RWPE2 (cell line): ENCODE data around the gene MREG.
"Not testable (repeated sequence)": the region's sequence is repeated elsewhere in the genome, so short reads cannot be mapped to it uniquely, and the experiment has no call there.

Experiments
- ATAC-seq: fragments of 200-7000 bp; cut with Tn5 transposase; 3 replicates; pipeline ENCODE4 v1.9.1; 2021; ENCODE audit warnings: low read depth
- DNase-seq: peaks from one replicate; pipeline ENCODE4 v3.0.0-alpha.2; 2020; ENCODE audit warnings: low spot score
- H3K27ac ChIP-seq: fragments of 450-650 bp; 2 replicates; pipeline ENCODE4 v1.5.1; 2017; ENCODE audit warnings: mild to moderate bottlenecking; ENCODE audit not compliant: poor library complexity, severe bottlenecking
- H3K27me3 ChIP-seq: fragments of 250-450 bp; sonication (Bioruptor Pico); 2 replicates; pipeline ENCODE4 v1.5.1; 2021; ENCODE audit warnings: mild to moderate bottlenecking, moderate library complexity; ENCODE audit not compliant: insufficient read depth, poor library complexity, severe bottlenecking
- H3K36me3 ChIP-seq: fragments of 250-450 bp; sonication (Bioruptor Pico); 2 replicates; pipeline ENCODE4 v1.5.1; 2020; ENCODE audit warnings: low read depth, mild to moderate bottlenecking, moderate library complexity
- H3K4me1 ChIP-seq: fragments of 250-450 bp; sonication (Bioruptor Pico); 2 replicates; pipeline ENCODE4 v1.5.1; 2021; ENCODE audit warnings: mild to moderate bottlenecking, moderate library complexity; ENCODE audit not compliant: insufficient read depth, poor library complexity, severe bottlenecking
- H3K4me3 ChIP-seq: fragments of 250-450 bp; sonication (Bioruptor Pico); 2 replicates; pipeline ENCODE4 v1.5.1; 2021; ENCODE audit warnings: mild to moderate bottlenecking, moderate library complexity; ENCODE audit not compliant: severe bottlenecking
- H3K9me3 ChIP-seq: fragments of 250-450 bp; sonication (Bioruptor Pico); 2 replicates; pipeline ENCODE4 v1.5.1; 2021; ENCODE audit warnings: mild to moderate bottlenecking, moderate library complexity; ENCODE audit not compliant: severe bottlenecking
- TF ChIP-seq, protein P1 (sequence below): fragments of 450-650 bp; IDR thresholded peaks from one replicate; pipeline ENCODE4 v1.5.1; 2017; ENCODE audit warnings: mild to moderate bottlenecking, moderate library complexity; ENCODE audit not compliant: poor library complexity, severe bottlenecking

The MREG gene

GRCh38 chr2:215930505-215931253, 82.7 kb downstream of the MREG start:
- no peaks in the 10 kb centered on the region for H3K9me3 ChIP-seq
- peak overlapping the region; percentile 47 for H3K27ac ChIP-seq
- H3K27me3 ChIP-seq: no peaks in the 10 kb centered on the region
- no peak overlapping the region for H3K4me3 ChIP-seq
- DNase-seq (no peak), ATAC-seq (peak; percentile 45)
- peaks cover 15% of the 10 kb centered on the region for H3K4me1 ChIP-seq
- no peaks in the 10 kb centered on the region for H3K36me3 ChIP-seq
- TF ChIP-seq, protein P1, sequence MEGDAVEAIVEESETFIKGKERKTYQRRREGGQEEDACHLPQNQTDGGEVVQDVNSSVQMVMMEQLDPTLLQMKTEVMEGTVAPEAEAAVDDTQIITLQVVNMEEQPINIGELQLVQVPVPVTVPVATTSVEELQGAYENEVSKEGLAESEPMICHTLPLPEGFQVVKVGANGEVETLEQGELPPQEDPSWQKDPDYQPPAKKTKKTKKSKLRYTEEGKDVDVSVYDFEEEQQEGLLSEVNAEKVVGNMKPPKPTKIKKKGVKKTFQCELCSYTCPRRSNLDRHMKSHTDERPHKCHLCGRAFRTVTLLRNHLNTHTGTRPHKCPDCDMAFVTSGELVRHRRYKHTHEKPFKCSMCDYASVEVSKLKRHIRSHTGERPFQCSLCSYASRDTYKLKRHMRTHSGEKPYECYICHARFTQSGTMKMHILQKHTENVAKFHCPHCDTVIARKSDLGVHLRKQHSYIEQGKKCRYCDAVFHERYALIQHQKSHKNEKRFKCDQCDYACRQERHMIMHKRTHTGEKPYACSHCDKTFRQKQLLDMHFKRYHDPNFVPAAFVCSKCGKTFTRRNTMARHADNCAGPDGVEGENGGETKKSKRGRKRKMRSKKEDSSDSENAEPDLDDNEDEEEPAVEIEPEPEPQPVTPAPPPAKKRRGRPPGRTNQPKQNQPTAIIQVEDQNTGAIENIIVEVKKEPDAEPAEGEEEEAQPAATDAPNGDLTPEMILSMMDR: no peak

DNA sequence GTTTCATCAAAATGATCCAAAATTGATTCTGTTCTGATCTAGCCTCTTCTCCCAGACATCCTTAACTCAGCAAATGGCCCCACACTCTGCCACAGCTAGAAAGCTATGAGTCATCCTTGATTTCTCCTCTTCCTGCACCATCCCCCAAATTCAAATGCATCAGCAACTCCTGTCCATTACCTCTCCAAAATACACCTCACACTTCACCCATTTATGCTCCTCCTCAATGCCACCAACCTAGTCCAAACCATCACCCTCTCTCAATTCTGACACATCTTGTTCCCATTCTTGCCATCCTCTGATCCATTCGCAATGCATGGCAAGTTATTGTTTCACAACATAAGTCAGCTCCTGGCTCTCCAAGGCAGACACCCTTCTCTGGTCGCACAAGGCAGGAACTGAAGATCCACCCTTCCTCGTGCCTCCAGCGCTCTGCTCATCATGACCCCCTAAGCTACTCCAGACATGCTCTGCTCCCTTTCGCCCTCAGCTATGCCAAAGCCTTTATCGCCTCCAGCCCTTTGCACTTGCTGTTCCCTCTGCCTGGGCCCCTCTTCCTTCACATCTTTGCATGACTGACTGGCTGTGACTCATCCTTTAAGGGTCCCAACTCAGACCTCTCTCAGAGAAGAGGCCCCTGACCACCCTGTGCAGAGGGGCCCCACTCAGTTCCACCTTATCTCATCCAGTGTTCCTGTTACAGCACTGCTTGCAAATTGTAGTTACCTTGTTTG, 83.6 kb downstream of the MREG start:
- Histone ChIP-seq H3K36me3 (no peaks in the 10 kb centered on the region), H3K4me1 (peaks cover 15% of the 10 kb centered on the region), H3K4me3 (no peak overlapping the region), H3K27ac (peak overlapping the region; percentile 47), H3K9me3 (no peaks in the 10 kb centered on the region), H3K27me3 (no peaks in the 10 kb centered on the region)
- DNase-seq (no peak), ATAC-seq (peak; percentile 43; the same call in 2 of the 3 replicates)
- TF ChIP-seq, protein P1: no peak

DNA sequence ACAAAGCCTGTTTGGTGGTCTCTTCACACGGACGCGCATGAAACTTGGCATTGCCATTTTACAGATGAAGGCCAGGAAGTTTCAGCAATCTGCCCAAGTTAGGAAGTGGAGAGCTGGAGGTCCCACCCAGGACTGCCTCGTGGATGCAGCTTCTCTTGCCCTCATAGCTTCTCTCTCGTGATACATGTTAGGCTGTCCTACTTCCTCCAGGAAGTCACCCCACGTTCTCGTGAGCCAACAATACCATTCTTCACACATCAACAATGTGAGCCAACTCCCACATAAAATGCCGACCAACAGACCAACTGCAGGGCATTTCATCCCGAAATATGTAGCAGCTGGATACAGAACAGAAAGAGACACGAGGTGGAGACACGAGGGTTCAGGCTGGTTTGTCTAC, 85.3 kb downstream of the MREG start:
- no peaks in the 10 kb centered on the region for H3K27me3 ChIP-seq
- no peak overlapping the region for H3K27ac ChIP-seq
- DNase-seq (no peak), ATAC-seq (no peak)
- no peak overlapping the region for H3K4me3 ChIP-seq
- peaks cover 12% of the 10 kb centered on the region for H3K4me1 ChIP-seq
- no peaks in the 10 kb centered on the region for H3K36me3 ChIP-seq
- TF ChIP-seq, protein P1: no peak
- no peaks in the 10 kb centered on the region for H3K9me3 ChIP-seq

- ATAC-seq, H3K27ac ChIP-seq, H3K27me3 ChIP-seq, DNase-seq, H3K36me3 ChIP-seq, H3K4me3 ChIP-seq, H3K9me3 ChIP-seq: not testable (repeated sequence)
- peaks cover 14% of the 10 kb centered on the region for H3K4me1 ChIP-seq
Observed at GRCh38 chr2:215926992-215927391, 86.4 kb downstream of the MREG start.

- ATAC-seq (peak; percentile 54), DNase-seq (no peak)
- Histone ChIP-seq H3K4me1 (peaks cover 15% of the 10 kb centered on the region), H3K27ac (no peak overlapping the region), H3K36me3 (no peaks in the 10 kb centered on the region), H3K27me3 (no peaks in the 10 kb centered on the region), H3K9me3 (no peaks in the 10 kb centered on the region), H3K4me3 (no peak overlapping the region)
- TF ChIP-seq, protein P1: no peak
Observed at GRCh38 chr2:215921895-215922294, 91.5 kb downstream of the MREG start.
